Keratinocyte (primary cell): ENCODE results near the gene SERP2.

Source experiments
- CTCF ChIP-seq, 3 experiments: IDR thresholded peaks in 1 of 3; conservative IDR thresholded peaks in 1 of 3; optimal IDR thresholded peaks in 1 of 3; 2 replicates in 2 of 3; 3 replicates in 1 of 3; pipeline versions ENCODE3 to v1.5.1; 2011; ENCODE audit warnings: low read length in 3 of 3, mild to moderate bottlenecking in 3 of 3, moderate library complexity in 2 of 3, control low read depth in 1 of 3, inconsistent platforms in 1 of 3; ENCODE audit not compliant: insufficient read depth in 2 of 3; ENCODE audit errors: extremely low read depth in 1 of 3
- EZH2 ChIP-seq: IDR thresholded peaks from one replicate; pipeline ENCODE4 v1.6.1; 2012; ENCODE audit warnings: inconsistent platforms, mild to moderate bottlenecking, low read length, moderate library complexity

DNA sequence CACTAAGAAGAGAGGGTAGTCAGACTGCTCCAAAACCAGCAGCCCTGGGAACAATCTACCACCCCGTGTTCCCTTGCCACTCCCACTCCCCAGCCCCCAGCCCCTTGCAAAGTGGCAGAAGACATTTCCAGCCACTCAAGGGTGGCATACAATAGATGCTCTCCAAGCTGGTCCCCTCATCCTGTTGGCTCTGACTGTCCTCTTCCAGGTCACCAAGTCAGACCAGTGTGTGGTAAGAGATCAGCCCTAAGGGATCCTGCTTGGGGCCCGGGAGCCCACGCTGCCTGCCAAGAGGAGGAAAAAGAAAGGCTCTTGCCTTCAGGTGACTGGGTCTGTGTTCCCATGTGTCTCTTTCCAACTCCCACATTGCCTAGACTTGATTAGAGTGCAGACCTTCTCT, 25.0 kb downstream of the SERP2 start:
- no peak for TF ChIP-seq CTCF (optimal IDR thresholded peaks at IDR 0.05 in 1 of 3, IDR thresholded peaks at IDR 0.05 in 1 of 3, conservative IDR thresholded peaks at IDR 0.05 in 1 of 3; ENCODE audit: extremely low read depth in 1 of 3, insufficient read depth in 2 of 3, low read length in 3 of 3)
- no peak for TF ChIP-seq EZH2
